ENCODE results near the gene SRA1. TPM values are rescaled to one million over a fixed set of nuclear protein-coding genes. Genes with fewer than 3 reads are reported as not detected.

The SRA1 gene
- total and polyA plus RNA-seq, 2 of the 8 experiments (the other 6 are each of a cell fraction or from before 2014, with no cell fraction given), result 27.4 to 39.4 TPM

DNA sequence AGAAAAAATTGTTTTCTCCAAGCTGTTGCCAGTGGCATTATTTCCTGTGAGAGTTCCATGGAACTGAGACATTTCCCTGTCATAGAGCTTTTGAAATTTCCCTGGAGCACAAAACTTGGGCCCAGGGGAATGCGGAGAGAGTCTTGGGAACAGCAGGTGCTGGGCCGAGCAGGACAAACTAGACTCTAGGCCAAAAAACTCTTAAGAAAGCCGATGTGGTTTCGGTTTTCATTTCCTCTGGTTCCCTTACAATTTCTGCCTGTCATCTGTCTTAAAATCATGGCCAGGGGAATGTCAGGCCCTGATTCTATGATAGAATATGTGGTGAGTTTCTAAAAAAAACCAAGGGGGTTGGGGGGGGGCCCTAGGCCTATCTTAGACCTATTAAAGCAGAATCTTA is 11.9 kb upstream of the SRA1 start:
- H3K79me1 ChIP-seq (ENCODE audit: low read depth, low read length), result peaks cover 7% of the 10 kb centered on the region
- H2BK20ac ChIP-seq (ENCODE audit: low read length), result no peak overlapping the region
- TF ChIP-seq BRCA1 (IDR thresholded peaks at IDR 0.05; ENCODE audit: low read depth, low read length), result no peak
- TF ChIP-seq CEBPB (IDR thresholded peaks at IDR 0.05; ENCODE audit: low read depth, low read length), result no peak
- TF ChIP-seq SUZ12 (IDR thresholded peaks at IDR 0.05; ENCODE audit: low read length), result no peak
- TF ChIP-seq, protein P1, sequence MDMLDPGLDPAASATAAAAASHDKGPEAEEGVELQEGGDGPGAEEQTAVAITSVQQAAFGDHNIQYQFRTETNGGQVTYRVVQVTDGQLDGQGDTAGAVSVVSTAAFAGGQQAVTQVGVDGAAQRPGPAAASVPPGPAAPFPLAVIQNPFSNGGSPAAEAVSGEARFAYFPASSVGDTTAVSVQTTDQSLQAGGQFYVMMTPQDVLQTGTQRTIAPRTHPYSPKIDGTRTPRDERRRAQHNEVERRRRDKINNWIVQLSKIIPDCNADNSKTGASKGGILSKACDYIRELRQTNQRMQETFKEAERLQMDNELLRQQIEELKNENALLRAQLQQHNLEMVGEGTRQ (IDR thresholded peaks at IDR 0.05; ENCODE audit: low read length), result no peak
- TF ChIP-seq FOSL1 (IDR thresholded peaks at IDR 0.05; ENCODE audit: insufficient read depth, low read depth, low read length), result no peak

More for the DNA sequence above, 11.9 kb upstream of the SRA1 start:
- Histone ChIP-seq H3K23me2 (ENCODE audit: low read depth, low read length) (peaks cover 8% of the 10 kb centered on the region), H3K23ac (ENCODE audit: insufficient read length) (no peak overlapping the region), H2BK12ac (ENCODE audit: low read depth, low read length) (no peak overlapping the region), H4K8ac (ENCODE audit: extremely low read depth, insufficient read depth, low read length) (no peak overlapping the region), H3K27ac (ENCODE audit: low read depth, low read length) (no peak overlapping the region), H3K4me1 (replicated peaks in 1 of 4; ENCODE audit: control insufficient read depth in 3 of 4, insufficient read depth in 4 of 4, low read length in 3 of 4) (peaks cover 0 to 6% (median 0%) of the 10 kb centered on the region in 4 experiments; a peak in 2 of 7 replicates), H3K36me3 (ENCODE audit: control insufficient read depth in 2 of 4, insufficient read depth in 4 of 4, low read length in 3 of 4) (peaks cover 0 to 18% (median 13%) of the 10 kb centered on the region in 4 experiments; a peak in 4 of 8 replicates), H3K9ac (replicated peaks in 1 of 4; ENCODE audit: extremely low read depth in 1 of 4, low read depth in 3 of 4, low read length in 3 of 4) (no peak overlapping the region), H2AK5ac (ENCODE audit: low read depth, low read length) (no peak overlapping the region), H3K4me3 (ENCODE audit: extremely low read depth in 1 of 4, insufficient read depth in 2 of 4, low read depth in 3 of 4, low read length in 4 of 4) (no peak overlapping the region), H4K20me1 (replicated peaks in 1 of 2; ENCODE audit: control insufficient read depth in 1 of 2, insufficient read depth in 2 of 2, low read length in 2 of 2) (no peaks in the 10 kb centered on the region), H3K56ac (replicated peaks; ENCODE audit: insufficient read length, low read depth, low read length) (no peak overlapping the region), H3K9me3 (ENCODE audit: insufficient read depth in 2 of 2, low read depth in 1 of 2, low read length in 1 of 2) (no peaks in the 10 kb centered on the region), H3K4me2 (ENCODE audit: insufficient read depth in 1 of 2, low read depth in 2 of 2, low read length in 2 of 2) (no peak overlapping the region), H3K18ac (ENCODE audit: extremely low read depth, low read length) (no peak overlapping the region), H2BK5ac (ENCODE audit: low read depth, low read length) (no peak overlapping the region), H3K14ac (ENCODE audit: insufficient read length) (no peak overlapping the region), H3K27me3 (replicated peaks in 1 of 4; ENCODE audit: control insufficient read depth in 3 of 4, extremely low read depth in 1 of 4, insufficient read depth in 3 of 4, low read length in 3 of 4) (no peaks in the 10 kb centered on the region), H4K91ac (replicated peaks; ENCODE audit: insufficient read length, low read length) (no peak overlapping the region), H3K4ac (replicated peaks; ENCODE audit: insufficient read length, low read depth, low read length) (no peak overlapping the region), H4K5ac (ENCODE audit: insufficient read length, low read depth, low read length) (no peak overlapping the region), H2BK120ac (replicated peaks; ENCODE audit: low read depth, low read length) (no peak overlapping the region), H2AFZ (ENCODE audit: low read length) (no peak overlapping the region), H3K79me2 (ENCODE audit: control insufficient read depth in 1 of 2, insufficient read depth in 2 of 2, low read length in 2 of 2) (peaks cover 3 to 9% of the 10 kb centered on the region in 2 experiments; a peak in 3 of 4 replicates), H2BK15ac (ENCODE audit: low read length) (no peak overlapping the region)
- ChIA-PET POLR2A (ENCODE audit: partially characterized antibody) (interaction anchor here (1.6 to 10.0 kb wide), 5 partner anchors 12 to 142 kb away, joined by 3 to 94 read pairs (median 6); partner anchors contain the start of genes DND1, EIF4EBP3 and SRA1), CTCF (ENCODE audit: partially characterized antibody) (interaction anchor here (0.8 to 1.8 kb wide), 6 partner anchors 21 to 217 kb away, joined by 3 to 6 read pairs (median 4); partner anchors contain the start of gene TMCO6)
- FAIRE-seq (no peak), DNase-seq (ENCODE audit: low read depth in 1 of 2, low spot score in 2 of 2) (no peak)
- 90% methylated on average over 4 of the region's 4 CpGs; no CpG with 5 or more reads in 1 of the 2 experiments for WGBS, 2 experiments (ENCODE audit: extremely low coverage in 1 of 2, insufficient coverage in 1 of 2, insufficient read length in 1 of 2, insufficient replicate concordance in 2 of 2, low coverage in 1 of 2, low lambda C conversion rate in 2 of 2, missing lambda C conversion rate in 1 of 2)

All from H1 (cell line).